ENCODE measurements around the gene CRTC2.
"Not testable (repeated sequence)": the region's sequence is repeated elsewhere in the genome, so short reads cannot be mapped to it uniquely, and the experiment has no call there.

CRTC2 gene

DNA sequence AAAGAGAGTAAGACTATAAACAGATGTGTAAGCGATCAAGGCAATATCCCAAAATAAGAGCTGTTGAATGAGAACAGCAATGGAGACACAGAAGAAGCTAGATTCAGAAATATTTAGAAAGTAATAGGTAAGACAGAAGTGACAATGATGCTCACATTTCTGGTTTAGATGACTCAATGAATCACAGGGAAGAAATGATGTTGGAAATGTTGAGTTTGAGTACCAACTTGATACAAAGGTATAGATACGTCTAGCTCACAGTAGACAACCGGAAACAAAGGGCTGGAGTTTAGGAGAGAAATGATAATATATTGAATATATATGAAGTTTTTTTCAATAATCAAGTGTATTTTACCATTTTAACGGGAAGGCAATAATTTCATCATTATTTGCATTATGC is 42.1 kb downstream of the CRTC2 start:
- DNase-seq (ENCODE audit: low spot score), result no peak
- in situ Hi-C loops (cut with MboI; ENCODE audit: low pct_unique_long_range_greater_than_20kb, low sequenced_read_pairs, unreplicated experiment), result loop anchor here (10.0 kb wide), 1 partner anchor 101 kb away; no protein-coding TSS in a partner anchor
- TF ChIP-seq, protein P1, sequence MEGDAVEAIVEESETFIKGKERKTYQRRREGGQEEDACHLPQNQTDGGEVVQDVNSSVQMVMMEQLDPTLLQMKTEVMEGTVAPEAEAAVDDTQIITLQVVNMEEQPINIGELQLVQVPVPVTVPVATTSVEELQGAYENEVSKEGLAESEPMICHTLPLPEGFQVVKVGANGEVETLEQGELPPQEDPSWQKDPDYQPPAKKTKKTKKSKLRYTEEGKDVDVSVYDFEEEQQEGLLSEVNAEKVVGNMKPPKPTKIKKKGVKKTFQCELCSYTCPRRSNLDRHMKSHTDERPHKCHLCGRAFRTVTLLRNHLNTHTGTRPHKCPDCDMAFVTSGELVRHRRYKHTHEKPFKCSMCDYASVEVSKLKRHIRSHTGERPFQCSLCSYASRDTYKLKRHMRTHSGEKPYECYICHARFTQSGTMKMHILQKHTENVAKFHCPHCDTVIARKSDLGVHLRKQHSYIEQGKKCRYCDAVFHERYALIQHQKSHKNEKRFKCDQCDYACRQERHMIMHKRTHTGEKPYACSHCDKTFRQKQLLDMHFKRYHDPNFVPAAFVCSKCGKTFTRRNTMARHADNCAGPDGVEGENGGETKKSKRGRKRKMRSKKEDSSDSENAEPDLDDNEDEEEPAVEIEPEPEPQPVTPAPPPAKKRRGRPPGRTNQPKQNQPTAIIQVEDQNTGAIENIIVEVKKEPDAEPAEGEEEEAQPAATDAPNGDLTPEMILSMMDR (IDR thresholded peaks at IDR 0.05; ENCODE audit: extremely low read depth, insufficient read depth, missing control alignments), result no peak

DNA sequence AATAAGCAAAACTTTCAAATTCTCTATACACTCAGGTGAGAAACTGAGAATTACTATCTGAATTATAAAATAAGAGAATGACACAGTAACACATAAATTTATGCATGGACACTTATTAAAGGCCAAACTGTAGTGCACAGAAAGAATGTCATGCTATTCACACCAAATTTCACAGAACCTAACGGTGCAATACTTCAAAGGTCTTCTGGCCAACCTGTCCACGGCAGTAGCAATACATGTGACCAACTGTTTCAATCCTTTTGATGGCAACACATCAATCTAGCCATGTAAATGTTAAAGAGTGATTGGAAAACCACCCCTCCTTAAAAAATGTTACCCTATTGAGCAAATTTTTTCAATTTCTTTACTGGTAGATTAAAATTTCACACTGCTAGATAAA is 46.1 kb downstream of the CRTC2 start:
- DNase-seq (ENCODE audit: low spot score), result no peak
- in situ Hi-C loops (cut with MboI; ENCODE audit: low pct_unique_long_range_greater_than_20kb, low sequenced_read_pairs, unreplicated experiment), result loop anchor here (10.0 kb wide), 1 partner anchor 98 kb away; no protein-coding TSS in a partner anchor
- TF ChIP-seq, protein P1 (IDR thresholded peaks at IDR 0.05; ENCODE audit: extremely low read depth, insufficient read depth, missing control alignments), result no peak

DNA sequence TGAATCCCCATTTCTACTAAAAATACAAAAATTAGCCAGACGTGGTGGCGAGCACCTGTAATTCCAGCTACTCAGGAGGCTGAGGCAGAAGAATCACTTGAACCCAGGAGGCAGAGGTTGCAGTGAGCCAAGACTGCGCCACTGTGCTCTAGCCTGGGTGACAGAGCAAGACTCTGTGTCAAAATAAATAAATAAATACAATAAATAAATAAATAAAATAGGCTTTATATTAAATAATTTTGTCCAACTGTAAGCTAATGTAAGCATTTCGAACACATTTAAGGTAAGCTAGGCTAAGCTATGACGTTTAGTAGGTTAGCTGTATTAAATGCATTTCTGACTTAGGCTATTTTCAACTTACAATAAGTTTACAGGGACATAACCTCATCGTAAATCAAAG is 47.9 kb downstream of the CRTC2 start:
- in situ Hi-C loops (cut with MboI; ENCODE audit: low pct_unique_long_range_greater_than_20kb, low sequenced_read_pairs, unreplicated experiment), result loop anchor here (10.0 kb wide), 1 partner anchor 96 kb away; no protein-coding TSS in a partner anchor
- DNase-seq (ENCODE audit: low spot score), result not testable (repeated sequence)

DNA sequence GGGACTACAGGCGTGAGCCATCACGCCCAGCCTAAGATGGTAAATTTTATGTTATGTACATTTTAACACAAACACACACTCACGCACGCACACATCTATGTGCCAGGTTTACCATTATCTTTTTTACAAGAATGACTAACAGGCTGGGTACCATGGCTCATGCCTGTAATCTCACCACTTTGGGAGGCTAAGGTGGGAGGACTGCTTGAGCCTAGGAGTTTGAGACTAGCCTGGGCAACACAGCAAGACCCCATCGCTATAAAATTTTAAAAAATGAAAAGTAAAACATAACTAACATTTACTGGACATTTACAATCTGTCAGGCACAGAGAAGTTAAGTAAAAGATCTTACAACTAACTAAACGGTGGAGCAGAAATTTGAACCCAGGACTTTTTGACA is 50.3 kb downstream of the CRTC2 start:
- no peak for DNase-seq (ENCODE audit: low spot score)
- in situ Hi-C loops (cut with MboI; ENCODE audit: low pct_unique_long_range_greater_than_20kb, low sequenced_read_pairs, unreplicated experiment), result no loop called here
- TF ChIP-seq, protein P1 (IDR thresholded peaks at IDR 0.05; ENCODE audit: extremely low read depth, insufficient read depth, missing control alignments), result no peak

DNA sequence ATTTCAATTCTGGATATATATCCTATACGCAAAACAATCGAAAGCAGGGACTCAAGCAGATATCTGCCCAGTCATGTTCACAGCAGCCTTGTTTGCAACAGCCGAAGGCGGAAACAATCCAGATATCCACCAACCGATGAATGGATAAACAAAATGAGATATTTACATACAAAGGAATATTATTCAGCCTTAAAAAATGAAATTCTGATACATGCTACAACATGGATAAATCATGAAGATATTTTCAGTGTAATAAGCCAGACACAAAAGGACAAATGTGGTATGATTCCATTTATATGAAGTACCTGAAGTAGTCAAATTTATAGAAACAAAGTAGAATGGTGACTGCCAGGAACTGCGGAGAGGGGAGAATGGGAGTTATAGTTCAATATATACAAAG is 51.3 kb downstream of the CRTC2 start:
- in situ Hi-C loops (cut with MboI; ENCODE audit: low pct_unique_long_range_greater_than_20kb, low sequenced_read_pairs, unreplicated experiment), result no loop called here
- TF ChIP-seq, protein P1 (IDR thresholded peaks at IDR 0.05; ENCODE audit: extremely low read depth, insufficient read depth, missing control alignments), result no peak
- DNase-seq (ENCODE audit: low spot score), result no peak

DNA sequence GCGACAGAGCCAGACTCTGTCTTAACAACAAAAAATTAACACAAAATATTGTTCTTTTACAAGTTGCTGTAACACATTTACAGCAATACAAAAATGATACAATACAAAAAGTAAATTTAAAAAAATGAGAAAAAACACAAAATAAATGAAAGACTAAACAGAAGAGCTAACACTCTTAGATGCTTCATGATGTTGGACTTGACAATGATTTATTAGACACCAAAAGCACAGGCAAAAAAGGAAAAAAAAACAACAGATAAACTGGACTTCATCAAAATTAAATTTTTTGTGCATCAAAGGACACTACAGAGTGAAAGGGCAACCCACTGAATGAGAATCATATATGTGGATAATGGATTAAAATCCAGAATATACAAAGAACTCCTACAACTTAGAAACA is 52.0 kb downstream of the CRTC2 start:
- TF ChIP-seq, protein P1 (IDR thresholded peaks at IDR 0.05; ENCODE audit: extremely low read depth, insufficient read depth, missing control alignments), result no peak
- in situ Hi-C loops (cut with MboI; ENCODE audit: low pct_unique_long_range_greater_than_20kb, low sequenced_read_pairs, unreplicated experiment), result no loop called here
- no peak for DNase-seq (ENCODE audit: low spot score)

DNA sequence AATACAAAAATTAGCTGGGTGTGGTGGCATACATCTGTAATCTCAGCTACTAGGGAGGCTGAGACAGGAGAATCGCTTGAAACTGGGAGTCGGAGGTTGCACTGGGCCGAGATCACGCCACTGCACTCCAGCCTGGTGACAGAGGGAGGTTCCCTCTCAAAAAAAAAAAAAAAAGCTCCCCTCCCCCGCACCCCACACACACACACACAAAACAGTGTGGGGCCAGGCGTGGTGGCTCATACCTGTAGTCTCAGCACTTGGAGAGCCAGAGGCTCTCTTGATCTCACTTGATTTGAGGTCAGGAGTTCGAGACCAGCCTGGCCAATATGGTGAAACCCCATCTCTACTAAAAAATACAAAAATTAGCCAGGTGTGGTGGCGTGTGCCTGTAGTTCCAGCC is 52.5 kb downstream of the CRTC2 start:
- DNase-seq (ENCODE audit: low spot score); in situ Hi-C loops (cut with MboI; ENCODE audit: low pct_unique_long_range_greater_than_20kb, low sequenced_read_pairs, unreplicated experiment): not testable (repeated sequence)

DNA sequence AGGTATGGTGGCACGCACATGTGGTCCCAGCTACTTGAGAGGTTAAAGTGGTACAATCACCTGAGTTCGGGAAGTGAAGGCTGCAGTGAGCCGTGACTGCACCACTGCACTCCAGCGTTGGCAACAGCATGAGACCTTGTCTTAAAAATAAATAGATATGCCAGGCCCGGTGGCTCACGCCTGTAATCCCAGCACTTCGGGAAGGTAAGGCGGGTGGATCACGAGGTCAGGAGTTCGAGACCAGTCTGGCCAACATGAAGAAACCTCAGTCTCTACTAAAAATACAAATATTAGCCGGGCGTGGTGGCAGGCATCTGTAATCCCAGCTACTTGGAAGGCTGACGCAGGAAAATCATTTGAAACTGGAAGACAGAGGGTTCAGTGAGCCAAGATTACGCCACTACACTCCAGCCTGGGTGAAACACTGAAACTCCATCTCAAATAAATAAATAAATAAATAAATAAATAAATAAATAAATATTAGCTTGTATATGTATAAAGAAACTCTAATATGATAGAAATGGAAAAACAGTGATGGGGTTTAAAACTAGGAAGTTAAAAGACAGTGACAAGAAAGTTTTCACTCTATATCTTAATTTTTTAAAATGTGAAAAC is 54.5 kb downstream of the CRTC2 start:
- in situ Hi-C loops (cut with MboI; ENCODE audit: low pct_unique_long_range_greater_than_20kb, low sequenced_read_pairs, unreplicated experiment), result no loop called here
- TF ChIP-seq, protein P1 (IDR thresholded peaks at IDR 0.05; ENCODE audit: extremely low read depth, insufficient read depth, missing control alignments), result no peak
- no peak for DNase-seq (ENCODE audit: low spot score)

All from GM13977 (cell line).